K562 (cell line): ENCODE results near the gene HSD11B1. TPM values are rescaled to one million over a fixed set of nuclear protein-coding genes. Genes with fewer than 3 reads are reported as not detected.

Experiments
- ARNT ChIP-seq, 2 experiments: fragments of 450-650 bp; IDR thresholded peaks; 2 replicates each; pipeline ENCODE4 v1.6.1; 2016; ENCODE audit warnings: mild to moderate bottlenecking in 1 of 2
- BRD9 ChIP-seq: fragments of 450-650 bp; IDR thresholded peaks from 2 replicates; pipeline ENCODE4 v1.6.1; 2018; ENCODE audit warnings: low read depth; ENCODE audit not compliant: partially characterized antibody
- CEBPG ChIP-seq, 3 experiments: fragments of 200-800 bp in 1 of 3; sonication (Bioruptor generic) in 1 of 3; sonication (generic) in 1 of 3; formaldehyde crosslinking in 1 of 3; IDR thresholded peaks in 2 of 3; conservative IDR thresholded peaks in 1 of 3; 2 replicates each; pipeline versions ENCODE4 v1.6.1 to v1.8.0; 2016 to 2022; ENCODE audit warnings: missing compliant biosample characterization in 2 of 3, missing genetic modification characterization in 2 of 3, mild to moderate bottlenecking in 1 of 3, missing genetic modification reagents in 1 of 3
- CREBBP ChIP-seq: IDR thresholded peaks from one replicate; pipeline ENCODE4 v1.6.1; 2012; ENCODE audit warnings: low read depth, mild to moderate bottlenecking, control low read depth, inconsistent platforms, low read length
- E2F3 ChIP-seq: fragments of 250-450 bp; sonication (Bioruptor Pico); IDR thresholded peaks from 2 replicates; pipeline ENCODE4 v1.4.0; 2020; ENCODE audit warnings: mild to moderate bottlenecking
- EP300 ChIP-seq: IDR thresholded peaks from 2 replicates; pipeline ENCODE4 v1.6.1; 2012; ENCODE audit warnings: low read length, improper control_type of control experiment
- GATAD2A ChIP-seq: fragments of 450-650 bp; IDR thresholded peaks from 2 replicates; pipeline ENCODE4 v1.6.1; 2017
- HDAC6 ChIP-seq: IDR thresholded peaks from 2 replicates; pipeline ENCODE4 v1.6.1; 2012; ENCODE audit warnings: low read depth, mild to moderate bottlenecking, control low read depth, inconsistent platforms, low read length, moderate library complexity
- JUND ChIP-seq, 2 experiments: IDR thresholded peaks; 2 replicates in 1 of 2; 3 replicates in 1 of 2; pipeline ENCODE4 v1.6.1; 2011; ENCODE audit warnings: borderline replicate concordance in 2 of 2, low read depth in 2 of 2, low read length in 2 of 2, improper control_type of control experiment in 1 of 2, missing biosample characterization in 1 of 2, missing genetic modification characterization in 1 of 2, missing genetic modification reagents in 1 of 2
- KLF1 ChIP-seq: fragments of 450-650 bp; IDR thresholded peaks from 2 replicates; pipeline ENCODE4 v1.6.1; 2016; ENCODE audit warnings: missing genetic modification characterization, missing compliant biosample characterization
- RAD21 ChIP-seq, 2 experiments: fragments of 250-450 bp in 1 of 2; fragments of 450-650 bp in 1 of 2; sonication (Bioruptor Pico) in 1 of 2; formaldehyde crosslinking in 1 of 2; IDR thresholded peaks in 1 of 2; conservative IDR thresholded peaks in 1 of 2; 2 replicates each; pipeline versions ENCODE4 v1.4.0 to v1.8.0; 2020 to 2022; ENCODE audit warnings: mild to moderate bottlenecking in 2 of 2, moderate library complexity in 1 of 2
- RCOR1 ChIP-seq, 2 experiments: IDR thresholded peaks; 2 replicates each; pipeline ENCODE4 v1.6.1; 2012; ENCODE audit warnings: low read depth in 2 of 2, low read length in 2 of 2, borderline replicate concordance in 1 of 2, improper control_type of control experiment in 1 of 2
- SMAD1 ChIP-seq: fragments of 150-350 bp; IDR thresholded peaks from 2 replicates; pipeline ENCODE4 v1.6.1; 2014; ENCODE audit warnings: low read length, low read depth; ENCODE audit not compliant: partially characterized antibody
- SMAD4 ChIP-seq: fragments of 250-450 bp; sonication (Bioruptor Pico); conservative IDR thresholded peaks from 2 replicates; pipeline ENCODE4 v1.8.0; 2021; ENCODE audit warnings: inconsistent platforms, mild to moderate bottlenecking, moderate library complexity
- STAG1 ChIP-seq: sonication (generic); formaldehyde crosslinking; IDR thresholded peaks from 2 replicates; pipeline ENCODE4 v1.5.0; 2020; ENCODE audit warnings: missing genetic modification reagents, borderline replicate concordance
- TCF7 ChIP-seq: sonication (generic); IDR thresholded peaks from 2 replicates; pipeline ENCODE4 v1.6.1; 2016; ENCODE audit warnings: antibody characterized with exemption, borderline replicate concordance
- ZFX ChIP-seq: sonication (generic); formaldehyde crosslinking; IDR thresholded peaks from 2 replicates; pipeline ENCODE4 v1.8.0; 2022; ENCODE audit warnings: mild to moderate bottlenecking, missing genetic modification reagents, moderate library complexity
- polyA plus RNA-seq, 8 experiments: library from polyadenylated mRNA; depleted of rRNA in 4 of 8; stranded (reverse) in 5 of 8; unstranded in 3 of 8; fragments of >200 nt; fragmentation: Nextera tagmentation in 2 of 8; fragmentation: Illumina TruSeq in 1 of 8; extraction: Ambion mirVana in 2 of 8; extraction: Trizol in 1 of 8; gene quantifications; 2 replicates each; pipeline versions ENCODE4 v1.2.1 to v1.2.3, GENCODE V29; 2011 to 2014; ENCODE audit warnings: inconsistent platforms in 1 of 8, missing spikeins in 1 of 8
- total RNA-seq, 7 experiments: library from RNA; depleted of rRNA in 6 of 7; stranded (reverse); fragments of >200 nt in 6 of 7; fragmentation: Illumina TruSeq in 2 of 7; extraction: Trizol in 2 of 7; gene quantifications; 2 replicates each; pipeline versions ENCODE4 v1.2.1 to v1.2.3, GENCODE V29; 2011 to 2021; ENCODE audit warnings: low replicate concordance in 1 of 7
- TF ChIP-seq, protein P1 (sequence below), 2 experiments: fragments of 450-650 bp in 1 of 2; sonication (generic) in 1 of 2; formaldehyde crosslinking in 1 of 2; IDR thresholded peaks in 1 of 2; conservative IDR thresholded peaks in 1 of 2; 2 replicates each; pipeline versions ENCODE4 v1.6.1 to v1.8.1; 2016 to 2023; ENCODE audit warnings: mild to moderate bottlenecking in 2 of 2, moderate library complexity in 2 of 2, inconsistent platforms in 1 of 2, missing genetic modification reagents in 1 of 2
- TF ChIP-seq, protein P2 (sequence below): fragments of 450-650 bp; formaldehyde crosslinking; IDR thresholded peaks from 2 replicates; pipeline ENCODE4 v1.4.0; 2020; ENCODE audit warnings: mild to moderate bottlenecking, moderate library complexity
- TF ChIP-seq, protein P3 (sequence below): fragments of 150-350 bp; conservative IDR thresholded peaks from 2 replicates; pipeline ENCODE4 v1.6.1; 2014; ENCODE audit warnings: low read length

HSD11B1 gene
- total and polyA plus RNA-seq, 9 of the 15 experiments (the other 6 are each of a cell fraction or from before 2014, with no cell fraction given): 0.04 to 0.16 TPM; not detected in 7

DNA sequence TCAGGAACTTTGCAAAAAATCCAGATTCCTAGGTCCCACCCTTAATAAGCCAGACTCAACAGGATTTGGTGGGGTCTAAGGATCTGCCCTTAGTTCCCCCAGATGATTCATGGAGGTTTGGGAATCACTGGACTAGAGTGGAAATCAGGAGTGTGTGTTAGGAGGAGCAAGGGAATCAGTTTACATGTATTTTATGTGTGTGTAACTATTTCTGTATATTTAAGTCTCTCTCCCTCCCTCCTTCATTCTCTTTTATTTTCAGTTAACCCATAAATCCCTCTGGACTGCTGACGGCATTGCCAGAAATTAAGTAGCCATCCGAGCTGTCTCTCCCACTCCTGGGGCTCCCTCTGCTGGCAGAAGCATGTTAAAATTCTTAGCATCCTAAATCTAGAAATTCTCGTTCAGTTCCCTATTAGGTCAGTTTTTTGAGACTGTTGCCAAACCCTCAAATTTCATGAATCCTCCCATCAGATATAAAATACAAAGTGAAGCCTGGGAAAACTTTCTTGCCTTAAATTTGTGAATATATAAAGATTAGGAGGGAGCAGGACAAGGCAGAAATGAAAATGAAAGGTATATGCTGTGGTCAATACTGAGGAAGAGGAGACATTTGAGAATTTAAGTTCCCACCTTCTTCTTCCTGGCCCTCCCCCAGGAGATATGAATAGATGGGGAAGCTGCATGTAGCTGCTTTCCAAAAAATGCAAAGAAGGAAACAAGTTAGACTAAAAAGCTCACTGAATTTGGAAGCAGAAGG, 11.7 kb upstream of the HSD11B1 start (continued):
- TF ChIP-seq, protein P1, sequence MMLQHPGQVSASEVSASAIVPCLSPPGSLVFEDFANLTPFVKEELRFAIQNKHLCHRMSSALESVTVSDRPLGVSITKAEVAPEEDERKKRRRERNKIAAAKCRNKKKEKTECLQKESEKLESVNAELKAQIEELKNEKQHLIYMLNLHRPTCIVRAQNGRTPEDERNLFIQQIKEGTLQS (IDR thresholded peaks at IDR 0.05): peak; percentile 37; the same call in 1 of the 2 replicates
- TF ChIP-seq, protein P1 (CRISPR knock-in tag; conservative IDR thresholded peaks at IDR 0.05): no peak
- TF ChIP-seq, protein P2, sequence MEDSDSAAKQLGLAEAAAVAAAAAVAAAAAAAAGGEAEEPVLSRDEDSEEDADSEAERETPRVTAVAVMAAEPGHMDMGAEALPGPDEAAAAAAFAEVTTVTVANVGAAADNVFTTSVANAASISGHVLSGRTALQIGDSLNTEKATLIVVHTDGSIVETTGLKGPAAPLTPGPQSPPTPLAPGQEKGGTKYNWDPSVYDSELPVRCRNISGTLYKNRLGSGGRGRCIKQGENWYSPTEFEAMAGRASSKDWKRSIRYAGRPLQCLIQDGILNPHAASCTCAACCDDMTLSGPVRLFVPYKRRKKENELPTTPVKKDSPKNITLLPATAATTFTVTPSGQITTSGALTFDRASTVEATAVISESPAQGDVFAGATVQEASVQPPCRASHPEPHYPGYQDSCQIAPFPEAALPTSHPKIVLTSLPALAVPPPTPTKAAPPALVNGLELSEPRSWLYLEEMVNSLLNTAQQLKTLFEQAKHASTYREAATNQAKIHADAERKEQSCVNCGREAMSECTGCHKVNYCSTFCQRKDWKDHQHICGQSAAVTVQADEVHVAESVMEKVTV: peak; percentile 99
- TF ChIP-seq GATAD2A (no peak), SMAD1 (no peak), ZFX (CRISPR knock-in tag) (no peak), CEBPG (CRISPR knock-in tag; IDR thresholded peaks at IDR 0.05) (peak; percentile 52; the same call in 1 of the 2 replicates), CEBPG (tag; conservative IDR thresholded peaks at IDR 0.05 in 1 of 2, IDR thresholded peaks at IDR 0.05 in 1 of 2) (no peak), RAD21 (CRISPR knock-in tag; conservative IDR thresholded peaks at IDR 0.05 in 1 of 2, IDR thresholded peaks at IDR 0.05 in 1 of 2) (peak; percentile 99 to 100), KLF1 (tag) (no peak), BRD9 (no peak), CREBBP (no peak), E2F3 (no peak), JUND (IDR thresholded peaks at IDR 0.05; ENCODE audit: borderline replicate concordance, low read depth, low read length) (peak; percentile 55; the same call in 1 of the 2 replicates), JUND (tag; IDR thresholded peaks at IDR 0.05; ENCODE audit: borderline replicate concordance, low read depth, low read length) (peak; percentile 20; the same call in 2 of the 3 replicates), HDAC6 (no peak), STAG1 (CRISPR knock-in tag) (peak; percentile 22; the same call in 1 of the 2 replicates), TCF7 (no peak), ARNT (IDR thresholded peaks at IDR 0.05) (0 out of 4 replicates have a peak, but pooled peaks of 1 of the 2 experiments have one; percentile 26), EP300 (peak; percentile 34; the same call in 1 of the 2 replicates), RCOR1 (IDR thresholded peaks at IDR 0.05; ENCODE audit: borderline replicate concordance in 1 of 2, low read depth in 2 of 2, low read length in 2 of 2) (peak in 1 of 2 experiments; percentile 62; a peak in 2 of 4 replicates), SMAD4 (CRISPR knock-in tag) (0 out of 2 replicates have a peak, but pooled peaks have one; percentile 32)
- TF ChIP-seq, protein P3, sequence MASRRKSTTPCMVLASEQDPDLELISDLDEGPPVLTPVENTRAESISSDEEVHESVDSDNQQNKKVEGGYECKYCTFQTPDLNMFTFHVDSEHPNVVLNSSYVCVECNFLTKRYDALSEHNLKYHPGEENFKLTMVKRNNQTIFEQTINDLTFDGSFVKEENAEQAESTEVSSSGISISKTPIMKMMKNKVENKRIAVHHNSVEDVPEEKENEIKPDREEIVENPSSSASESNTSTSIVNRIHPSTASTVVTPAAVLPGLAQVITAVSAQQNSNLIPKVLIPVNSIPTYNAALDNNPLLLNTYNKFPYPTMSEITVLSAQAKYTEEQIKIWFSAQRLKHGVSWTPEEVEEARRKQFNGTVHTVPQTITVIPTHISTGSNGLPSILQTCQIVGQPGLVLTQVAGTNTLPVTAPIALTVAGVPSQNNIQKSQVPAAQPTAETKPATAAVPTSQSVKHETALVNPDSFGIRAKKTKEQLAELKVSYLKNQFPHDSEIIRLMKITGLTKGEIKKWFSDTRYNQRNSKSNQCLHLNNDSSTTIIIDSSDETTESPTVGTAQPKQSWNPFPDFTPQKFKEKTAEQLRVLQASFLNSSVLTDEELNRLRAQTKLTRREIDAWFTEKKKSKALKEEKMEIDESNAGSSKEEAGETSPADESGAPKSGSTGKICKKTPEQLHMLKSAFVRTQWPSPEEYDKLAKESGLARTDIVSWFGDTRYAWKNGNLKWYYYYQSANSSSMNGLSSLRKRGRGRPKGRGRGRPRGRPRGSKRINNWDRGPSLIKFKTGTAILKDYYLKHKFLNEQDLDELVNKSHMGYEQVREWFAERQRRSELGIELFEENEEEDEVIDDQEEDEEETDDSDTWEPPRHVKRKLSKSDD: peak; percentile 70; the same call in 1 of the 2 replicates
